ENCODE data around the gene SSBP2.
"Not testable (repeated sequence)": the region's sequence is repeated elsewhere in the genome, so short reads cannot be mapped to it uniquely, and the experiment has no call there.

Gene SSBP2

DNA sequence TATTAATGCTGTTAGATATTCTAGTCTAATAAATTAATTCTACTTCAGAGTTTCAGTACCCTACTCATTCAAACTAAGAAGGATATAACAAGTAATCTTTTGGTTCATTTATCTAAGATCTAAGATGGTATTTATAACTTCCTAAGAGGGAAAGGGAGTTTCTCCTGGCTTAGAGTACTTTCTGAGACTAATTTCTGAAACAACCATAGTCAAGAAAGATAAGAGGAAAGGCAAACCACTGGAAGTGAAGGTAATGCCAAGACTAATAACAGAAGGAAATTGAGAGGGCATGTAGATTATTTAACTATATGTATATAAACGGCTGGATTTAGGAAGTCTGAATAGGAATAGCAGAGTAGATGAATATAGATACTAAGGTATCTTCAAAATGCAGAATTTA lies 244.5 kb downstream of the SSBP2 start:
- POLR2A ChIA-PET = no interaction called here
- CTCF ChIA-PET = interaction anchor here (0.6 to 5.9 kb wide), 19 partner anchors 9 to 751 kb away, joined by 3 to 28 read pairs (median 4); partner anchors contain the start of gene SSBP2
- H3K4me3 ChIP-seq (ENCODE audit: low read depth, low read length) = no peak overlapping the region
- no peak for DNase-seq (ENCODE audit: low read depth, low spot score)
- no peak for TF ChIP-seq CTCF (IDR thresholded peaks at IDR 0.05; ENCODE audit: insufficient read depth, low read length, missing control alignments)

DNA sequence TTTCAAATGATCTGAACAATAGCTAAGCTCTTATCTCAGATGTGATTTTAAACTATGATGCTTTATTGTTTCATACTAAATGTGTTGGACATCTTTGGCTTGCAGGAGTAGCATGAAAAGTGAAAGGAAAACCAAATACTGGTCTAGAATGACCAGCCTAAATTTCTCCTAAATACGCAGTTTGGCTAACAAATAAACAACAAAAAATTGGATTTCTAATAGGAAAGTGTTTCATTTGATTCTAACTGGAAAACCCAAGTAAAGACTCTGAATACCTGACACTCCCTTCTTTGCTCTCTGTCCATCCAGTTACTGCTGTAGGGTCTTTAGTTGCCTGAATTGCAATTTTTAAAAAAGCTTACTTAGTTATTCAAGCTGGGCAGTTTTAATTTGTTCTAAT lies 245.2 kb downstream of the SSBP2 start:
- POLR2A ChIA-PET = no interaction called here
- CTCF ChIA-PET = interaction anchor here (1.1 to 5.9 kb wide), 7 partner anchors 11 to 663 kb away, joined by 3 to 28 read pairs (median 5); partner anchors contain the start of gene SSBP2
- no peak for TF ChIP-seq CTCF (IDR thresholded peaks at IDR 0.05; ENCODE audit: insufficient read depth, low read length, missing control alignments)
- no peak for DNase-seq (ENCODE audit: low read depth, low spot score)
- no peak overlapping the region for H3K4me3 ChIP-seq (ENCODE audit: low read depth, low read length)

- DNase-seq (ENCODE audit: low read depth, low spot score); H3K4me3 ChIP-seq (ENCODE audit: low read depth, low read length); POLR2A ChIA-PET: not testable (repeated sequence)
- CTCF ChIA-PET = interaction anchor here (1.7 to 1.8 kb wide), 2 partner anchors 13 to 246 kb away, joined by 4 to 5 read pairs; partner anchors contain the start of gene SSBP2
These were observed 247.3 kb downstream of the SSBP2 start for GRCh38 chr5:81503602-81504001.

DNA sequence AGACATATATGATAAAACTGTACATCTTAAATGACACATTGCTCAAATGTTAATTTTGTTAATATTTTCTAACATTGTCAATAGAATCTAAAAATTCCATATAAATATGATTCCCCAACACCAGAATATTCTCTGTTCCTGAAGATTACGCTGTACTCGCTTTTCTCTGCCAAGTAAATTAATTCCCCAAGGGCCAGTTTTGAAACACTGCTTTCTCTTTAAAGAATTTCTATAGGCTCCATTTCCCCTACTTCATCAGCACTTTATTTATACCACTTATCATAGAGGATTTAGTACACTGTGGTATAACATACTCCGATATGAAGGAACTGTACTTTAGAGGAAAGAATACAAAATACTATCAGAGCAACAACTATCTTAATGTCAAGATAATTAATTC lies 255.6 kb downstream of the SSBP2 start:
- ChIA-PET POLR2A (no interaction called here), CTCF (no interaction called here)
- TF ChIP-seq CTCF (IDR thresholded peaks at IDR 0.05; ENCODE audit: insufficient read depth, low read length, missing control alignments) = no peak
- no peak overlapping the region for H3K4me3 ChIP-seq (ENCODE audit: low read depth, low read length)
- no peak for DNase-seq (ENCODE audit: low read depth, low spot score)

GRCh38 chr5:81488862-81489261 lies 262.0 kb downstream of the SSBP2 start:
- POLR2A ChIA-PET = no interaction called here
- CTCF ChIA-PET = no interaction called here
- no peak for TF ChIP-seq CTCF (IDR thresholded peaks at IDR 0.05; ENCODE audit: insufficient read depth, low read length, missing control alignments)
- DNase-seq (ENCODE audit: low read depth, low spot score) = no peak
- no peak overlapping the region for H3K4me3 ChIP-seq (ENCODE audit: low read depth, low read length)

DNA sequence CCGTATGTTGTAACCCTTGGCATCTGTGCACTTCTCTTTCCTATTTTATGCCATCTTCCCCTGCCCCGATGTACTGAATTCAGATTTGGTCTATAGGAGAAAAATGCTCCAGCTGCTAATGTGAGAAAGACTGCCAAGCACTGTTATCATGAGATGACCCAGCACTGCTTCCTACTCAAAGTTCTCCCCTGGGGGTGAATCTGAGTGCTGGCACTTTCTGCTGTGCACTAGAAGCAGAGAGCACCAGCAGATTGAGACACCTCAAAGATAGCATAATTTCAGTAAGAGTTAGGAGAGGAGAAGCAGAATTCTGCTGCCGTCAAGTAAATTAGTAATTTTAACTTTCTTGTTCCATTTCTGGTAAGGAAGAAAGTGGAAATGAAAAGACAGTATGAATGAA lies 264.2 kb downstream of the SSBP2 start:
- no peak for DNase-seq (ENCODE audit: low read depth, low spot score)
- ChIA-PET POLR2A (no interaction called here), CTCF (no interaction called here)
- TF ChIP-seq CTCF (IDR thresholded peaks at IDR 0.05; ENCODE audit: insufficient read depth, low read length, missing control alignments) = no peak
- no peak overlapping the region for H3K4me3 ChIP-seq (ENCODE audit: low read depth, low read length)

DNA sequence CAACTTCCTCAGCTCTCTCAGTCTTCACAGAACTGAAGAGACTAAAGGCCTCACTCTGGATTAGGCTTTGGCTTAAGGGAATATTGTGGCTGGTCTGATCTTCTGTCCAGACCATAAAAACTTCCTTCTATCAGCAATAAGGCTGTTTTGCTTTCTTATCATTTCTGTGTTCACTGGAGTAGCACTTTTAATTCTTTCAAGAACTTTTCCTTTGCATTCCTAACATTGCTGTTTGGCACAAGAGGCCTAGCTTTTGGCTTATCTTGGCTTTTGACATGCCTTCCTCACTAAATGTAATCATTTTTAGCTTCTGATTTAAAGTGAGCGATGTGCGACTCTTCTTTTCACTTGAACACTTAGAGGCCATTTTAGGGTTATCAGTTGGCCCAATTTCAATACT lies 268.3 kb downstream of the SSBP2 start:
- no peak for DNase-seq (ENCODE audit: low read depth, low spot score)
- TF ChIP-seq CTCF (IDR thresholded peaks at IDR 0.05; ENCODE audit: insufficient read depth, low read length, missing control alignments) = no peak
- ChIA-PET POLR2A (no interaction called here), CTCF (no interaction called here)
- no peak overlapping the region for H3K4me3 ChIP-seq (ENCODE audit: low read depth, low read length)

GRCh38 chr5:81473395-81473794 lies 277.5 kb downstream of the SSBP2 start:
- CTCF ChIA-PET; POLR2A ChIA-PET; DNase-seq (ENCODE audit: low read depth, low spot score); H3K4me3 ChIP-seq (ENCODE audit: low read depth, low read length): not testable (repeated sequence)
